ENCODE results near the gene LGI4. TPM values are rescaled to one million over a fixed set of nuclear protein-coding genes. Genes with fewer than 3 reads are reported as not detected.

LGI4 gene
- total and polyA plus RNA-seq, 4 donors = 0.18 to 1.5 (median 1.1) TPM

- Histone ChIP-seq H3K9me3 (ENCODE audit: control insufficient read depth in 4 of 4, low read length in 3 of 4) (peaks cover 0 to 6% (median 2%) of the 10 kb centered on the region in 4 donors), H3K36me3 (ENCODE audit: control insufficient read depth in 4 of 4, insufficient read depth in 3 of 4, low read depth in 1 of 4, low read length in 3 of 4) (peaks cover 0 to 8% (median 5%) of the 10 kb centered on the region in 4 donors), H3K27me3 (ENCODE audit: control insufficient read depth in 4 of 4, insufficient read depth in 4 of 4, low read length in 3 of 4) (no peaks in the 10 kb centered on the region), H3K4me1 (ENCODE audit: control insufficient read depth in 4 of 4, insufficient read depth in 4 of 4, low read length in 3 of 4) (peaks cover 6 to 15% (median 11%) of the 10 kb centered on the region in 4 donors), H3K9ac (ENCODE audit: low read depth in 1 of 2, low read length in 2 of 2) (no peak overlapping the region), H3K4me3 (ENCODE audit: low read depth in 1 of 3, low read length in 3 of 3) (no peak overlapping the region), H3K27ac (ENCODE audit: low read depth in 1 of 2, low read length in 2 of 2) (no peak overlapping the region)
- TF ChIP-seq ZBTB33 (IDR thresholded peaks at IDR 0.05) (no peak), HNF4A (conservative IDR thresholded peaks at IDR 0.05) (no peak), HNF4G (IDR thresholded peaks at IDR 0.05) (no peak)
- WGBS = 81% methylated on average over 5 of the region's 5 CpGs
- DNase-seq (ENCODE audit: low spot score) = no peak
These were observed 30.6 kb upstream of the LGI4 start for GRCh38 chr19:35165200-35166058.

- DNase-seq (ENCODE audit: low spot score) = no peak
- no peak overlapping the region for H3K27ac ChIP-seq (ENCODE audit: low read depth in 1 of 2, low read length in 2 of 2)
- H3K4me3 ChIP-seq (ENCODE audit: low read depth in 1 of 3, low read length in 3 of 3) = no peak overlapping the region
- H3K9me3 ChIP-seq (ENCODE audit: control insufficient read depth in 4 of 4, low read length in 3 of 4) = peaks cover 0 to 6% (median 2%) of the 10 kb centered on the region in 4 donors
- TF ChIP-seq RAD21 (IDR thresholded peaks at IDR 0.05) (no peak), NR2F2 (IDR thresholded peaks at IDR 0.05) (no peak), YY1 (IDR thresholded peaks at IDR 0.05) (no peak), TAF1 (conservative IDR thresholded peaks at IDR 0.05) (no peak), FOXA1 (IDR thresholded peaks at IDR 0.05) (no peak), GABPA (IDR thresholded peaks at IDR 0.05 in 1 of 2, conservative IDR thresholded peaks at IDR 0.05 in 1 of 2) (no peak), HNF4A (conservative IDR thresholded peaks at IDR 0.05) (no peak), JUND (IDR thresholded peaks at IDR 0.05) (no peak), ZBTB33 (IDR thresholded peaks at IDR 0.05) (no peak), ATF3 (IDR thresholded peaks at IDR 0.05) (no peak), SP1 (IDR thresholded peaks at IDR 0.05) (no peak), REST (IDR thresholded peaks at IDR 0.05) (no peak), CTCF (IDR thresholded peaks at IDR 0.05; ENCODE audit: low read depth, low read length, missing input control) (no peak), FOXA2 (IDR thresholded peaks at IDR 0.05) (no peak), HNF4G (IDR thresholded peaks at IDR 0.05) (no peak), RXRA (IDR thresholded peaks at IDR 0.05) (no peak), EGR1 (IDR thresholded peaks at IDR 0.05; ENCODE audit: low read depth in 2 of 2) (no peak), MAX (IDR thresholded peaks at IDR 0.05) (no peak)
- H3K4me1 ChIP-seq (ENCODE audit: control insufficient read depth in 4 of 4, insufficient read depth in 4 of 4, low read length in 3 of 4) = peaks cover under 1 to 9% (median 6%) of the 10 kb centered on the region in 4 donors
- H3K9ac ChIP-seq (ENCODE audit: low read depth in 1 of 2, low read length in 2 of 2) = no peak overlapping the region
- WGBS = 94% methylated on average over 2 of the region's 2 CpGs
- no peaks in the 10 kb centered on the region for H3K27me3 ChIP-seq (ENCODE audit: control insufficient read depth in 4 of 4, insufficient read depth in 4 of 4, low read length in 3 of 4)
- H3K36me3 ChIP-seq (ENCODE audit: control insufficient read depth in 4 of 4, insufficient read depth in 3 of 4, low read depth in 1 of 4, low read length in 3 of 4) = peaks cover 0 to 8% (median 5%) of the 10 kb centered on the region in 4 donors
These were observed 29.6 kb upstream of the LGI4 start for GRCh38 chr19:35164418-35164817.
